ENCODE data around the gene TEX13D.
"Not testable (repeated sequence)": the region's sequence is repeated elsewhere in the genome, so short reads cannot be mapped to it uniquely, and the experiment has no call there.

TEX13D gene

DNA sequence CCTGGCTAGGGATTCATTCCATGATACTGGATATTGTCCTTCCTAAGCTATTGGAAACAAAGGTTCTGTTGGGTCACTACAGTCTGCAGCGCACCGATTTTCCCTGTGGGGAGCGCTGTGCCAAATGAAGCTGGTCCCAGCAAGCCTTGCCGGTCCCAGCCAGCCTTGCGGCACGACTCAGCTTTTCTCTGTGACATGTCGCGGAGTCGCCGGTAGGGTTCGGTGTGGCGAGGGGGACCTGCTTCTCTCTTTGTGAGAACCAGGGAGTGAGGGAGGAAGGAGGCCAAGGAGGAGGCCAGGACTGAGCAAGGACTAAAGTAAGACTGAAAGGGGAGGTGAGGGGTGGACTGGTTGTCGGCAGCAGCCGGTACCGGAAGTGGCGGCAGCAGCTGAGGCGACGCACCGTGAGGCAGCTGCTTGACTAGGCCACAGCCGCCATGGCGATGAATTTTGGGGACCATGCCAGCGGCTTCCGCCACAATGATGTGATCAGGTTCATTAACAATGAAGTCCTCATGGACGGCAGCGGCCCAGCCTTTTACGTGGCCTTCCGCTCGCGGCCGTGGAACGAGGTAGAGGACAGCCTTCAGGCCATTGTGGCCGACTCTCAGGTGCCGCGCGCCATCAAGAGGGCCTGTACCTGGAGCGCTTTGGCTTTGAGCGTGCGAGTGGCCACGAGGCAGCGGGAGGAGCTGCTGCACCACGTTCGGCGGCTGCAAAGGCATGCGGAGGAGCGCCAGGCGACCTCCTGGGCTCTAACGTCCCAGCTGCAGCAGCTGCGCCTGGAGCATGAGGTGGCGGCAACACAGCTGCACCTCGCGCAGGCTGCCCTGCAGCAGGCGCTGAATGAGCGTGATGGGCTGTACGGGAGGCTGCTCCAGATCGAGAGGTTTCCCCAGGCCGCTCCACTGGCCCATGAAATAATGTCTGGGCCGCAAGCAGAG lies at the start of gene TEX13D:
TSS of gene TEX13D (plus strand) at position 180 of the 944 bp plus-strand sequence. CDS start at position 438, 258 bp downstream.
- DNase-seq, result no peak

DNA sequence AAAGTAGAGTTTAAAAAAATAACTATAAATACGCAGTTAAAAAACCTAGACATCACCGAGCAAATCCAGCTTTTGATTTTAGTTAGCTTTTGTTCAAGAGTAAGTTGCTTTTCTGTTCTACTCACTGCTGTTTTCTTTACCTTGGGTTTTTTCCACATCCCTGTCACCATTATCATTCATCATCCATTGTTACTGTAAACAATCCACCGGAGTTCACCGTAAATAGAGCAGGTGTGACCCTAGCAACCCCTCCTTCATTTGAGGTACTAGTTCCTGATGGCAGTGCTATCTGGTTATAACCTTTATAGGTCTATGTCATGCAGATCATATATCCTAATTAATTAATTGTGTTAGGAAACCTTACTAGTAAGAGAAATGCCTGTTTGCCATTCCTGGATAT lies 43.0 kb upstream of the TEX13D start:
- no peak for DNase-seq

DNA sequence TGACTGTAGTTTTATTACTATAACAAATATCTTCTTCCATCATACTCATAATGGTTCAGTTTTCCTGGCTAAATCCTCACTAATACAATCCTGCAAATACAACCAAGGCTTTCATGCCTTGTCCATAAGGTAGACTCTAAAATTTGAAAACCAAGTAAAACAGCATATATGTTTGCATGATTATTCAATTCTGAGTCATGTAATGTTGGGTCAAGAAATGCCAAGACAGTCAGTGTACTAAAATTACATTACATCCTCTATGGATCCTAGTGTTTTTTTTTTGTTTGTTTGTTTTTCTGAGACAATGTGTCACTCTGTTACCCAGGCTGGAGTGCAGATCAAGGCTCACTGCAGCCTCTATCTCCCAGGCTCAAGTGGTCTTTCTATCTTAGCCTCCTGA lies 38.6 kb upstream of the TEX13D start:
- no peak for DNase-seq

DNA sequence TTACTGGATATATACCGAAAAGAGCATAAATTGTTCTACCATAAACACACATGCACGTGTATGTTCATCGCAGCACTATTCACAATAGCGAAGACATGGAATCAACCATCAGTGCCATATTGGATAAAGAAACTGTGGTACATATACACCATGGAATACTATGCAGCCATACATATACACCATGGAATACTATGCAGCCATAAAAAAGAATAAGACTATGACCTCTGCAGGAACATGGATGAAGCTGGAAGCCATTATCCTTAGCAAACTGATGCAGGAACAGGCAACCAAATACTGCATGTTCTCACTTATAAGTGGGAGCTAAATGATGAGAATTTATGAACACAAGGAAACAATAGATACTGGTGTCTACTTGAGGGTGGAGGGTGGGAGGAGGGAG lies 33.1 kb upstream of the TEX13D start:
- not testable (repeated sequence) for DNase-seq

DNA sequence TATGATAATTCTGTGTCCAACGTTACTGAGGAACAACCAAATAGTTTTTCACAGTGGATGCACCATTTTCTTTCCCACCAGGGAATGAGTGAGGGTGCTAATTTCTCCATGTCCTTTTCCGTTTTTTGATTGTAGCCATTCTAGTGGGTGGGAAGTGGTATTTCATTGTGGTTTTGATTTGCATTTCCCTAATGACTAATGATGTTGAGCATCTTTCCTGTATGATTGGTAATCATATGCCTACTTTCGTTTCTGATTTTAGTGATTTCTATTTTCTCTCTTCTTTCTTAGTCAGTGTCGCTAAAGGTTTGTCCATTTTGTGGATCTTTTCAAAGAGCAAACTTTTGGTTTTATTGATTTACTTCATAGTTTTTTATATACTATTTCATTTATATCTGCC lies 32.1 kb upstream of the TEX13D start:
- no peak for DNase-seq

DNA sequence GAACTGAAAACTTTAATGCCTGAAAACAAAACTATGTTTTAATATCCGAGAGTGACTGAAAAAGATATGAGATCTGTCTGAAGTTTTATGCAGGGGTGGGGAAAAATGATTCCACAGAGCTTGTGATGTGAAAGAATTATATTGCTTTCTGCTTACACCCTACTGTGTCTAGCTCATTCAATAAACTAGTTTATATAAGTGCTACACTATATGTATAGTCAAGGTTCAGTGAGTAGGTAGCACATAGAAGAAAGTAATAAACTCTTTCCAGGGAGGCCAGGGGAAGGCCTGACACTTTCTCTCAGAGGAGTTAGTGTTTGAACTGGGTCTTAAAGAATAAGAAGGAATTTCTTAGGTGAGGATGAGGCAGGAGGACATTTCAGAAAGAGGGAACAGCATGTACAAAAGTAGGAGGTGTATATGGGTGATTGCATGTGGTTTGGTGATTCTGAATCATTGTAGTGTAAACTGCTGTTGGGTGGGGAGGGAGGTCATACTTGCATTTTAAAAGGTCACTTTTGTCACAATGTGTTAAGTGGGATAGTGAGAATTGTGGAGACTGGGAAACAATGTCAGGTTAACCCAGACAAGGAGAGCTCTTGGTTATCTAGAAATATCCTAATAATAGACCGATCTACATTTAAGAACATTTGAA lies 25.1 kb upstream of the TEX13D start:
- no peak for DNase-seq

DNA sequence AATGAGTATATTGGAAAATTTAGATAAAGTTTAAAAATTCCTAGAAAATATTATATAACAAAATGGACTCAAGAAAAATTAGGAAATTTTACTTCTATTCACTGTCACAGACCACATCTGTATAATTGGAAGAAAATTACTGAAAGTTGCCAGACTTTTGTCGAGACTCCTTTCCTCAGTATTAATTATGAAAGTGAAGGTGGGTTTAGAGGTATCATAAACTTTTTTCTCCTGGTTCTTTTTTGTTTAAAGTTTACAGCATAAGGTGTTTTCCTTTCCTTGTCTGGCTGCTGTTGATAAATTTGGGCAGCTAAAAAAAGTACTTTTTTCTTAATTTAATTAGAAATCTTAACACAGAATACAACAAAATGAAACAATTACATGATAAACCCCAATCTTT lies 6.7 kb upstream of the TEX13D start:
- DNase-seq, result no peak

DNA sequence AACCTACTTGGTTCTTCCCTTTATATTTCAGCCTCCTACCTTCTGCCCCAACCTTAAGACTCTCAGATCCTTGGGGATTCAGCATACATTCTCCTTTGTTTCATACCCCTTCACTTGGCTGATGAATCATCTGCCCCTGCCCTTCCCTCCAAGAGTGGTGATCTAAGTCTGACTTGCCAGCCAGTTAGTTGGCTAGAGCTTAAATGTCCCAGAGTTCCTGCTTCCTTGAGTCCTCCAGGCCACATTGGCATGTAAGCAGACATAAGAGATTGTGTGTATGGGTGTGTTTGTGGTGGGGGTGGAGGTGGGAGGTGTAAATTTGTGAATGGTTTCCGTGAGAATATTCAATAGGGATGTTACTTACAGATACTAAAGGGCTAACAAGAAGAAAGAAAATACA lies 3.7 kb upstream of the TEX13D start:
- DNase-seq, result no peak

DNA sequence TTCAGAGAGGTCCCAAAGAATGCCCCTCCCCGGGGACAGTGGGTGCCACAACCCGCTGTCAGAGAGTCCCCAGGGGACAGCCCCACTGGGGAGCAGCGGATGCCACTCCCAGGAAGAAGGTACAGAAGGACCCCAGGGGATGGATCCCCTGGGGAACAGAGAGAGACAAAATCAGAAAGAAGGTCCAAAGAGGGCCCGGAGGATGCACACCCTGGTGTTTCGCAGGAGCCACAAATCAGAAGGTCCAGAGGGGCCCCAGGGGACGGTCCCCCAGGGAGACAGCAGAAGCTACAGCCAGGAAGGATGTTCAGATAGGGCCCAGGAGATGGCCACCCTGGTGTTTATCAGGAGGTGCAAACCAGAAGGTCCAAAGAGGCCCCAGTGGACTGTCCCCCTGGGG lies 1.4 kb downstream of the TEX13D start:
- no peak for DNase-seq

DNA sequence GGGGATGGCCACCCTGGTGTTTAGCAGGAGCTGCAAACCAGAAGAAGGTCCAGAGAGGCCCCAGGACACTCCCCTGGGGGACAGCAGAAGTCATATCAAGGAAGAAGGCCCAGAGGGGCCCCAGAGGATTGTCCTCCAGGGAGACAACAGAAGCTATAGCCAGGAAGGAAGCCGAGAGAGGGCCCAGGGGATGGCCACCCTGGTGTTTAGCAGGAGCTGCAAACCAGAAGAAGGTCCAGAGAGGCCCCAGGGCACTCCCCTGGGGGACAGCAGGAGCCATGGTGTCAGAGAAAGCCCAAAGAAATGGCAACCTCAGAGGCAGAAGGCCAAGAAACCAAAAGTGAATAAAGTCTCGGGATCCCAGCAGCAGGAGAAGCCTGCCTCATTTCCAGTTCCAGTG lies 2.1 kb downstream of the TEX13D start:
- not testable (repeated sequence) for DNase-seq

DNA sequence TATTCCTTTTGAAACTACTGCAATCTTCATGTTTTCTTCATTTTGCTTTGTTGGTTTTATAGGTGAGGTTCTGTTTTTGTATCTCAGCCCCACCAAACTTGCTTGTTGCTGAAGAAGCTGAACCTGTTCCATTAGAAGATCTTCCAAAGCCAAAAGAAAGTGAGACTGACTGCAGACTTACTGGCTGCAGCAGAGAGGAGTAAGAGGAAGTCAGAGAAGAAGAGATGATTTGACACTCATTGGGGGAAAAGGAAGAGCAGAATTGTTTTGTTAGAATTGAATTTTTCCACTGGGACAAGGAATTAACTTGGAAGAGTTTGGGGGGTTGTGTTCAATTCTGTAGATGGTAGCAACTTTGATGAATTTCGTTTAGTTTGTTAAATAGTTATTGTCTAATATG lies 3.1 kb downstream of the TEX13D start:
- DNase-seq, result no peak

DNA sequence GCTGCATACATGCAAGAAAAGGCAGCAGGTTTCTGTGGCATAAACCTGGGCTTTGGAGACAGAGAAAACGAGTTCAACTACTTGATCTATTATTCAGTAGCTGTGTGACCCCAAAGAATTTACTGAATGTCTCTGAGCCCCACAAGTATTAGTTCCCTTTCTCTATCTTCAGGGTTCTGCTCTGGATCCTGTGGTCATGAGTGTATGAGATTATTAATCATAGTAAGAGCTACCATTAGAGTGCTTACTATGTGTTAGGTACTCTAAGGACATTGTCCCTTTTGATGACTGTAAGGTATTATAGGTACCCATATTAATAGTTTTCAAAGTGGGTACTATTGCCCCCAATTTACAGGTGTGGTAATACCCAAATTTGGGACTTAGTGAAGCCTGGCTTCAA lies 5.5 kb downstream of the TEX13D start:
- DNase-seq, result no peak

DNA sequence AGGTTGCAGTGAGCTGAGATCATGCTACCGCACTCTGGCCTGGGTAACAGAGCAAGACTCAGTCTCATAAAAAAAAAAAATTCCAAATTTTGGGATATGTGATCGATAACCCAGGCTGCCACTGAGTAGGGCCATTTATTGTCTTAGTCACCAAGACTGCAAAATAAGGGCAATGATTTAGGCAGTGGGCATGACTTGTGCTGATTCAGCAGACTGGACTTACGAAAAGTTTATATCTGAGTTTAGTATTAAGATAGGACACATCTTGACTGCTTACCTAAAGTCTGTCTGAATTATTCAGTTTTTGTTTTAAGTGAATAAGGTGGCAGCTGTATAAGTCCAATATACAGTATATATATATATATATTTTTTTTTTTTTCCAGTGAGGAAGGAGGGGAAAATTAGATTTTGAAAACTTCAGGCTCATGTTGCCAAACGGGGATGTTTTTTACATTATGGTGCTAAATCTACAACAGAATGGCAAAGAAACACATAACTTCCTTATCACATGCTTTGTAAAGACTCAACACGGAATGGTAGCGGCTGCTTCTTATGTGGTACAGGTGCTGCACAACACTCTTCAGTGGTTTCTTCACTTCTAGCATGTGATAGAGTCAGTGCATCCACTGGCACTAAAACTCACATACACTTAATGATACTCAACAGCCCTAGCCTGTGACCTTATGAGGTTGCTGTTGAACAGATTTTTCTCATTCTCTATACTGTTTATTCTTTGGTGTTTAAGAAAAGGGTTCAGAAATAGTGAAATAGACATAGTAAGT lies 6.5 kb downstream of the TEX13D start:
- no peak for DNase-seq

DNA sequence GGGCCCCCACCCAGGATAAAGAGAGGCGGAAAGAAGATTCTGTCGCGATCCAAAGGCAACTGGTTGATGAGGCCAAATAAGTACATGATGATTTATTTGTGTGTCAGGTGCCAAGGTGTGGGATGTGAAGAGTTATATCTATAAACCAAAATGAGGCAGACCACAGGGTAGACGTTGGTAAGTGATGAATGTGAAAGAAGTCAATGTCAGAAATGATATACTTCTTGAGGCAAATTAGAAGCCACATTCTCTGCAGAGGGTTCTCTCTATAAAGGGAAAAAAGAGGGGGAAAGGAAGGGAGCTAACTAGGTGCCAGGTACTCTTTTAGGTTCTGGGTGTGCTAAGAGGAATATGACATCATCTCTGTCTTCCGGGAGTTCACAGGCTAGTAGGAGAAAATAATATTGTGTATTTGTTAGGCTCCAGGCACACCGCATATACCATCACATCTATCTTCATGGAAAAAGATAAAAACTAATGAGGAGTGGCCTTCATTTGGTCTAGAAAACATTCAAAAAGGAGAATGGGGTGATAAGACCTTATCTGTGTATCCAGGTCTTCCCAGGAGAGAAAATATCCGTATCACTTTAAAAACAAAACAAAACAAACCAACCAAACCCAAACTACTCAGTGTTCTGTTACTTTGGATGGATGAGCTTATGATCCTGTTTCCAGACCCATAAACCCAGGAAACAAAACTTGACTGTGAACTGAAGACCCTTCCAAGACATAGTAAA lies 9.1 kb downstream of the TEX13D start:
- no peak for DNase-seq

DNA sequence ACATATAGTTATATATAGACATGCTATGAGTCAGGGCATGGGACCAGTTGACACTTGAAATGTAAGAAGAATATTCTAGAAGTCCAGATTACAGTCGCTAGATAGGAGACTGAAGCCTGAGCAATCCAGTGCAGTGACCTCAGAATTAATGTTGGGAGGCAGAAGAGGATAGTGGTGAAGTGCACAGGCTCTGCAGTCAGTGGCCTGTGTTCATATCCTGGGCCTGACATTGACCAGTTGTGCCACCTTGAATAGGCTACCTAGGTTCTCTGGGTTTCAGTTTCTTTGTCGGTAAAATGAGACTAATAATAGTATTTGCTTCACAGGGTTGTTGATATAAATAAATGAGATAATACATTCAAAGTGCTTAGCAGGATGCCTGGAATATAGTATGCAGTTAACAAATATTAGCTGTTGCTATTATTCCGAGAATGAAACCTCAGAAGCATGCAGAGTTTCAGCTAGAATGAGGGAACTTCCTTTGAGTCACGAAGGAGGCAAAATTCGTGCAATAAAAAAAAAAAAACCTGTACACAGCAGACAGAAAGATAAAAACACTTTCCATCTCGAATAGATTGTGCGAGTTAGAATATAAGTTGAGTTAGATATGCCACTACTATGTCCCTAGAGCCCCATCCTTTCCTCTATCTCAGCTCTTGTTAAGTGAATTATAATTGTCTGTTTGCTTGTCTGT lies 9.9 kb downstream of the TEX13D start:
- no peak for DNase-seq

DNA sequence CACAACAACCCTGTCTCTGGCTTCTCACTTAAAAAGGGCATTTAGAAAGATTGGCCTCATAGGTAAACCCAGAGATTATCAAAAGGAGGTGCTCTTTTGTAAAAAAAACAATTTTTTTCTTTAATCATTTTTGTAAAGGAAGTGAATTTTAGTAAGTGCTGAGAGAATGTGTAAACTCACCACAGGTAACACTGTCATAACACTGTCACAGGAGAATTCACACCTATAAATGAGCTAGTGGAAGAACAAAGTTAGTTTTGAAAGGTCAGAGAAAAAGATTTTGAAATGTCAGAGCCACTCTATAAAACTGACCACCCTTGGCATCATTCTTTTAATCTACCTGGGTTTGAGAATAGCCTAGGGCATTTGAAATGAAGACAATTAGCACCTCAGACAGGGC lies 10.6 kb downstream of the TEX13D start:
- no peak for DNase-seq

DNA sequence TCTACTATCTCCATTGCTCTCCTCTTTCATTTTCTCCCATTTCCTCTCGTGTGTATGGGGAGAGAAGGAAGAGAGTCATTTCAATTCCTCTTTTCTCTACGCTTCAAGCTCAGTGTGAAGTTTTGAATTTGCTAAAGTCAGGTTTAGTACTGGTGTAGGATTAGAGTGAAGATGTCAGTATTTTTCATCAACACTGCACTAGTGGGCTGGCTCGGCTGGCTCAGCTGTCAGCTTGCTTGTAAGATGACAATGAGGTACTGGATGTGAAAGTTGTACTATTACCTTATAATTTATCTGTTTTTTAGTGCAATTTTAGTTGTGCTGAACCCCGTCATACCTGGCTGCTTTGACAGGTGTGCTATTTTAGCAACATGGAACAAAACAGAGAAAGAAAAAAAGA lies 11.8 kb downstream of the TEX13D start:
- no peak for DNase-seq

DNA sequence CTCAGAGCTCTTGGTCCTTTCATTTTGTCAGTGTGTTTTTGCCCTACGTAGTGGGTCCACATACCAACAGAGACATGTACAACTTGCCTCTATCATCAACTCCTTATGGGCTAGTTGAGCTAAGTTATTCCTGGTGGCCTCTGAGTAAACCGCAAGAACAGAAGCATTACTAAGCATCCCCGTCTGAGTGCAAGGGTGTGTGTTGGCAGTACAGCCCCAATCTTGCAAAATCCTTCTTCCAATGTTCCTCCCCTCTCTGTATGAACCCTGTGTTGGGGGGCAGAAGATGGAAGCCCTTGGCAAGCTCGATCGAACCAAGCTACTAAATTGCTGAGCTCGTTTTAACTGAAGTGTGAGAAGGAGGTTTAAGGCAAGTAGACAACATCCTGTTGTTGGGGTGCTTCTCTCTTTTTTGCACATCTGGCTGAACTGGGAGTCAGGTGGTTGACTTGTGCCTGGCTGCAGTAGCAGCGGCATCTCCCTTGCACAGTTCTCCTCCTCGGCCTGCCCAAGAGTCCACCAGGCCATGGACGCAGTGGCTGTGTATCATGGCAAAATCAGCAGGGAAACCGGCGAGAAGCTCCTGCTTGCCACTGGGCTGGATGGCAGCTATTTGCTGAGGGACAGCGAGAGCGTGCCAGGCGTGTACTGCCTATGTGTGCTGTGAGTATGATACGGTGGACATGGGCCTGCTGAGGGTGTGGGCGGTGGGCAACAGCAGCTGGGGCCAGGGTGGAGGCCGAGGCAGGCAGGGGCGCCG lies 13.8 kb downstream of the TEX13D start, which contains the start of gene SH2D1A:
TSS of gene SH2D1A (plus strand) at position 447 of the 760 bp plus-strand sequence. CDS start at position 527, 80 bp downstream.
- no peak for DNase-seq

DNA sequence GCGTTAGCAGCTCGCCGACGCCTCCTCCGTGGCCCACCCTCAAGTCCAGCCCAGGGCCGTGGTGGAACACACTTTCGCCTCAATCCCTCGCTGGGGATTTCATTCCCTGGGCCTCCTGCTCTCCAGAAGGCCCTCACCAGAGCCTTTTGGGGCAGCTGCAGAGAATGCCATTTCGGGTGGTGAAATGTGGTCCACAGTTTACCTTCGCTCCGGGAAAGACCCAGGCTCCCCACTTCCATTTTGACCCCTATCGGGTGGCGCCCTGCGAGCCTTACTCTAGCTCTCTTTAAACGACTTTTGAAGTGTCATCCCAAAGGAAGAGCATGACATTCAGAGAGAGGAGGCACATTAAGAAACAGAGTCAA lies 14.4 kb downstream of the TEX13D start:
- no peak for DNase-seq

DNA sequence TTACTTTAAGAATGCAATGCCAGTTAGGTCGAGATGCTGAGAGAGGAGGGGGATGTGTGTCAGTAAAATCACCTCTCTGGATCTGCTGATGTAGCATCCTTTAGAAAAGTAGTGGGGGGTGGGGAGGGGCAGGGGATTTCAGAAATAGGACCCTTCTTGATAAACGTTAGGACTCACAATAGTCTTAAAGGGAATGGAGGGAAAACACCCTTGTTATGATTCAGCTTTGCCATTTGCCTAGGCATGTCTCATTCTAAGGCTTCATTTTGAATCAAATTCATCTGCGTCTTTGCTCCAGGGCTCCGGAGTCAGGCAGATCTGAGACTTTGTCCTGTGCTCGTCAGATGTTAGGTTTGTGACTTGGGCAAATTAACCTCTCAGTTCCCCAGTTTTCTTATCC lies 14.8 kb downstream of the TEX13D start:
- DNase-seq, result no peak

DNA sequence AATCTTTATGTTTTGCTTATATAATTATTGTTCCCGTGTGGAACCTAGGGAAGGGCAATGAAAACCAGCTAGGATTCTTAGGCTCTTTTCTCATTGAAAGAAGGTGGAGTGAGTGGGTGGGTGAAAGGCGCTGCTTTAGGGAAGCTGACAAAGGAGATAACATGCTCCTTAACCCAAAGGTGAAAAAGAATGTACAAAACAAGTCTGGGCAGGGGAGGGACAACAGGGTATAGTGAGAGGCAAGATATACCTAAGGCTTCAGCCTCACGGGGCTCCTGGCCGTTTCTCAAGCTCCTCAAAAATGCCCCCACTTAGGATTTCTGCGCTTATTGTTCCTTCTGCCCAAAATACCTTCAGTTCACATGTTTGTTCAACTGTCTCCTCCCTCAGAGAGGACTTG lies 15.7 kb downstream of the TEX13D start:
- DNase-seq, result no peak
